ENCODE measurements around the gene C1orf53. TPM values are rescaled to one million over a fixed set of nuclear protein-coding genes. Genes with fewer than 3 reads are reported as not detected.

C1orf53 gene
- total RNA-seq, 4 donors from 2014 or later = 1.9 to 11.0 (median 5.0) TPM; not detected in 1

GRCh38 chr1:197907846-197908616 lies 5.6 kb downstream of the C1orf53 start:
- no peak for DNase-seq
- Histone ChIP-seq H3K4me1 (peaks cover 0 to 21% of the 10 kb centered on the region in 2 donors), H3K4me3 (no peak overlapping the region), H3K27me3 (peaks cover 18 to 48% of the 10 kb centered on the region in 2 donors), H3K9me3 (no peaks in the 10 kb centered on the region), H3K36me3 (no peaks in the 10 kb centered on the region), H3K27ac (no peak overlapping the region)
- TF ChIP-seq CTCF (IDR thresholded peaks at IDR 0.05) (no peak), POLR2A (IDR thresholded peaks at IDR 0.05) (no peak)
- intact Hi-C loops (cut with DNase I; ENCODE audit: low total_unique reads) = no loop called here

GRCh38 chr1:197908716-197909220 lies 6.3 kb downstream of the C1orf53 start:
- no peak for DNase-seq
- Histone ChIP-seq H3K4me1 (peaks cover 0 to 21% of the 10 kb centered on the region in 2 donors), H3K9me3 (no peaks in the 10 kb centered on the region), H3K4me3 (no peak overlapping the region), H3K27me3 (peaks cover 20 to 53% of the 10 kb centered on the region in 2 donors), H3K36me3 (no peaks in the 10 kb centered on the region), H3K27ac (no peak overlapping the region)
- intact Hi-C loops (cut with DNase I; ENCODE audit: low total_unique reads) = no loop called here
- TF ChIP-seq CTCF (IDR thresholded peaks at IDR 0.05) = no peak
- TF ChIP-seq POLR2A (IDR thresholded peaks at IDR 0.05) = no peak

GRCh38 chr1:197909384-197909783 lies 7.0 kb downstream of the C1orf53 start:
- Histone ChIP-seq H3K27me3 (peaks cover 21 to 59% of the 10 kb centered on the region in 2 donors), H3K27ac (no peak overlapping the region), H3K36me3 (no peaks in the 10 kb centered on the region), H3K9me3 (no peaks in the 10 kb centered on the region), H3K4me3 (no peak overlapping the region), H3K4me1 (peaks cover 0 to 21% of the 10 kb centered on the region in 2 donors)
- no peak for DNase-seq
- intact Hi-C loops (cut with DNase I; ENCODE audit: low total_unique reads) = no loop called here
- TF ChIP-seq POLR2A (IDR thresholded peaks at IDR 0.05) = no peak
- TF ChIP-seq CTCF (IDR thresholded peaks at IDR 0.05) = no peak

GRCh38 chr1:197910120-197910991 lies 7.9 kb downstream of the C1orf53 start:
- H3K9me3 ChIP-seq = no peaks in the 10 kb centered on the region
- TF ChIP-seq POLR2A (IDR thresholded peaks at IDR 0.05) (no peak), CTCF (IDR thresholded peaks at IDR 0.05) (no peak)
- intact Hi-C loops (cut with DNase I; ENCODE audit: low total_unique reads) = no loop called here
- H3K4me1 ChIP-seq = peaks cover 0 to 21% of the 10 kb centered on the region in 2 donors
- H3K27ac ChIP-seq = no peak overlapping the region
- peaks cover 28 to 65% of the 10 kb centered on the region in 2 donors for H3K27me3 ChIP-seq
- H3K4me3 ChIP-seq = no peak overlapping the region
- no peaks in the 10 kb centered on the region for H3K36me3 ChIP-seq
- no peak for DNase-seq

Data from uterus (tissue), 4 donors.